HepG2 (cell line): Measurements from ENCODE around the gene RIOK3. TPM values are rescaled to one million over a fixed set of nuclear protein-coding genes. Genes with fewer than 3 reads are reported as not detected.

Experiments
- ATAC-seq: fragments of 200-7000 bp; cut with Tn5 transposase; 3 replicates; pipeline ENCODE4 v1.9.1; 2020; ENCODE audit warnings: mild to moderate bottlenecking, moderate library complexity
- BruUV-seq: library from RNA; stranded (reverse); fragments of 400-500 nt; replicated peaks from 2 replicates; lab custom pipeline; 2021; lab: Mats Ljungman, UMichigan
- CTCF ChIA-PET: fragments of 300-600 bp; formaldehyde crosslinking; extraction: SDS; loops from one replicate; lab custom pipeline; 2021; ENCODE audit warnings: low total read pairs, inconsistent platforms, low intra/inter-chr PET ratio; lab: Yijun Ruan, JAX
- POLR2A ChIA-PET: fragments of 350-600 bp; sonication (Branson Sonifier 250); formaldehyde crosslinking; loops from one replicate; lab custom pipeline; 2020; ENCODE audit warnings: antibody characterized with exemption, inconsistent platforms; lab: Yijun Ruan, JAX
- DNase-seq: peaks from one replicate; pipeline ENCODE4 v3.0.0-alpha.2; 2015; ENCODE audit warnings: low spot score
- FAIRE-seq: peaks from 3 replicates; lab custom pipeline; 2011; peaks lifted over from hg19 to GRCh38; lab: Jason Lieb, UNC
- H2AFZ ChIP-seq: one replicate; pipeline ENCODE4 v1.6.1; 2011; ENCODE audit warnings: low read length, inconsistent platforms
- H3K27ac ChIP-seq: fragments of 300-600 bp; 3 replicates; pipeline ENCODE4 v1.8.0; 2011; ENCODE audit warnings: mixed run types, mild to moderate bottlenecking, mixed read lengths, low read length, inconsistent platforms; ENCODE audit not compliant: insufficient read depth; ENCODE audit errors: extremely low read length
- H3K27me3 ChIP-seq, 2 experiments: fragments of 200-600 bp in 1 of 2; 2 replicates in 1 of 2; 3 replicates in 1 of 2; pipeline versions ENCODE4 v1.6.0 to v1.8.0; 2011; ENCODE audit warnings: low read length in 2 of 2, mild to moderate bottlenecking in 2 of 2, moderate library complexity in 2 of 2, inconsistent platforms in 1 of 2; ENCODE audit not compliant: insufficient read depth in 2 of 2, control insufficient read depth in 1 of 2
- H3K36me3 ChIP-seq, 2 experiments: fragments of 200-600 bp in 1 of 2; replicated peaks in 1 of 2; 2 replicates in 1 of 2; 3 replicates in 1 of 2; pipeline versions ENCODE4 v1.5.1 to v1.8.0; 2011; ENCODE audit warnings: low read length in 2 of 2, inconsistent platforms in 1 of 2; ENCODE audit not compliant: insufficient read depth in 2 of 2, control insufficient read depth in 1 of 2
- H3K4me1 ChIP-seq: 2 replicates; pipeline ENCODE4 v1.5.1; 2012; ENCODE audit warnings: low read length, inconsistent platforms; ENCODE audit not compliant: insufficient read depth
- H3K4me2 ChIP-seq: 2 replicates; pipeline ENCODE4 v1.6.0; 2011; ENCODE audit warnings: low read depth, low read length, inconsistent platforms
- H3K4me3 ChIP-seq, 3 experiments: fragments of 200-600 bp in 1 of 3; sonication (generic), shearing (Covaris generic) in 1 of 3; replicated peaks in 1 of 3; 2 replicates each; pipeline ENCODE4 v1.5.1; 2011 to 2016; ENCODE audit warnings: low read length in 3 of 3, inconsistent platforms in 2 of 3, low read depth in 2 of 3, mild to moderate bottlenecking in 2 of 3, control low read depth in 1 of 3, mixed read lengths in 1 of 3; ENCODE audit not compliant: insufficient read depth in 1 of 3
- H3K79me2 ChIP-seq: one replicate; pipeline ENCODE4 v1.6.1; 2011; ENCODE audit warnings: low read length, inconsistent platforms; ENCODE audit not compliant: insufficient read depth
- H3K9ac ChIP-seq: 2 replicates; pipeline ENCODE4 v1.6.0; 2011; ENCODE audit warnings: mild to moderate bottlenecking, low read depth, low read length, inconsistent platforms; ENCODE audit not compliant: insufficient read depth
- H3K9me3 ChIP-seq: 2 replicates; pipeline ENCODE4 v1.5.1; 2012; ENCODE audit warnings: mild to moderate bottlenecking, low read length
- H4K20me1 ChIP-seq: 2 replicates; pipeline ENCODE4 v1.6.0; 2011; ENCODE audit warnings: inconsistent platforms, mild to moderate bottlenecking, low read length, moderate library complexity; ENCODE audit not compliant: insufficient read depth
- CEBPB ChIP-seq: IDR thresholded peaks from 2 replicates; pipeline ENCODE4 v1.6.1; 2011; ENCODE audit warnings: low read depth, low read length, improper control_type of control experiment, borderline replicate concordance
- GPBP1L1 ChIP-seq: sonication (generic); formaldehyde crosslinking; IDR thresholded peaks from 2 replicates; pipeline ENCODE4 v1.5.0; 2020; ENCODE audit warnings: mild to moderate bottlenecking, missing genetic modification reagents
- MLLT10 ChIP-seq: sonication (generic); formaldehyde crosslinking; IDR thresholded peaks from 2 replicates; pipeline ENCODE4 v1.4.0; 2020; ENCODE audit warnings: missing genetic modification reagents
- ZBTB2 ChIP-seq: sonication (generic); formaldehyde crosslinking; IDR thresholded peaks from 2 replicates; pipeline ENCODE4 v1.8.0; 2022; ENCODE audit warnings: low read depth, missing genetic modification reagents
- ZNF34 ChIP-seq: sonication (generic); formaldehyde crosslinking; IDR thresholded peaks from 2 replicates; pipeline ENCODE4 v1.4.0; 2020; ENCODE audit warnings: mild to moderate bottlenecking, missing genetic modification reagents, borderline replicate concordance
- WGBS: methylation state at CpG from one replicate; pipeline ENCODE4 v1.1.6; 2017; ENCODE audit warnings: low lambda C conversion rate; 5-methylcytosine and 5-hydroxymethylcytosine counted together
- in situ Hi-C: cut with HindIII; loops from 2 replicates; pipeline ENCODE4 v1.10.0; 2017; ENCODE audit warnings: low pct_unique_long_range_greater_than_20kb; ENCODE audit not compliant: extremely low pct_ligation_motif_present
- intact Hi-C: fragments of 100-400 bp; cut with micrococcal nuclease; formaldehyde crosslinking; loops from one replicate; pipeline ENCODE4 v1.10.0; 2022; ENCODE audit not compliant: unreplicated experiment
- polyA plus RNA-seq, 8 experiments: library from polyadenylated mRNA; depleted of rRNA in 3 of 8; stranded (reverse) in 7 of 8; unstranded in 1 of 8; fragments of >200 nt; fragmentation: Illumina TruSeq in 4 of 8; extraction: Trizol in 4 of 8; gene quantifications; 2 replicates each; pipeline versions ENCODE4 v1.2.1 to v1.2.3, GENCODE V29; 2011 to 2016; ENCODE audit warnings: low read depth in 4 of 8, missing spikeins in 1 of 8, mixed read lengths in 1 of 8; ENCODE audit not compliant: insufficient read depth in 1 of 8
- total RNA-seq, 5 experiments: library from RNA; depleted of rRNA; stranded (reverse); fragments of >200 nt; fragmentation: Illumina TruSeq; extraction: Trizol; gene quantifications; 2 replicates each; pipeline ENCODE4 v1.2.3, GENCODE V29; 2016; ENCODE audit warnings: low read depth in 1 of 5

The RIOK3 gene
- total and polyA plus RNA-seq, 2 of the 13 experiments (the other 11 are each of a cell fraction or from before 2014, with no cell fraction given) = 26.7 to 36.0 TPM

GRCh38 chr18:23499291-23499781, 46.2 kb downstream of the RIOK3 start (continued):
- TF ChIP-seq ZBTB2 (CRISPR knock-in tag) (no peak), ZNF34 (CRISPR knock-in tag) (no peak), GPBP1L1 (no peak)

- ATAC-seq = no peak
- CTCF ChIA-PET = interaction anchor here (0.6 kb wide), 1 partner anchor 15 kb away, joined by 3 read pairs; no protein-coding TSS in a partner anchor
- 61% methylated on average over 6 of the region's 6 CpGs for WGBS
Measured at GRCh38 chr18:23501626-23502025, 48.5 kb downstream of the RIOK3 start.

More at GRCh38 chr18:23501626-23502025, 48.5 kb downstream of the RIOK3 start:
- Histone ChIP-seq H3K4me1 (peaks cover 38% of the 10 kb centered on the region), H3K27ac (no peak overlapping the region), H2AFZ (no peak overlapping the region), H3K27me3 (no peaks in the 10 kb centered on the region), H3K9me3 (no peaks in the 10 kb centered on the region)
- POLR2A ChIA-PET = no interaction called here
- no TSS peak for BruUV-seq
- DNase-seq = no peak
- in situ Hi-C loops = no loop called here
- TF ChIP-seq MLLT10 (CRISPR knock-in tag) = no peak
- TF ChIP-seq CEBPB = peak; percentile 49; the same call in 1 of the 2 replicates
- TF ChIP-seq, all 625 proteins: peak for 1
- H3K79me2 ChIP-seq = peaks cover 9% of the 10 kb centered on the region
- H3K36me3 ChIP-seq = peaks cover 0 to 3% of the 10 kb centered on the region in 2 experiments; a peak in 1 of 5 replicates
- no peak overlapping the region for H3K9ac ChIP-seq
- H4K20me1 ChIP-seq = no peaks in the 10 kb centered on the region
- intact Hi-C loops = no loop called here
- FAIRE-seq = no peak
- no peak overlapping the region for H3K4me3 ChIP-seq
- no peak overlapping the region for H3K4me2 ChIP-seq
